GM23248 (cell line): Measurements from ENCODE around the gene MEIS2. TPM values are rescaled to one million over a fixed set of nuclear protein-coding genes. Genes with fewer than 3 reads are reported as not detected.
A peak's percentile ranks its signal among the peaks of the same experiment; 100 is the strongest.

Experiments used
- DNase-seq: peaks from one replicate; pipeline ENCODE4 v3.0.0-alpha.2; 2015
- H2AFZ ChIP-seq: fragments of 200-600 bp; sonication (generic); 2 replicates; pipeline ENCODE4 v1.6.1; 2016; ENCODE audit warnings: antibody characterized with exemption
- H3F3A ChIP-seq: fragments of 200-600 bp; sonication (generic); 2 replicates; pipeline ENCODE4 v1.6.1; 2016; ENCODE audit warnings: mild to moderate bottlenecking, antibody characterized with exemption, mixed run types; ENCODE audit not compliant: insufficient read depth
- H3K27ac ChIP-seq: fragments of 200-600 bp; sonication (generic); 2 replicates; pipeline ENCODE4 v1.5.1; 2016; ENCODE audit warnings: mild to moderate bottlenecking
- H3K27me3 ChIP-seq: fragments of 200-600 bp; sonication (generic); replicated peaks from 2 replicates; pipeline ENCODE4 v1.6.1; 2016; ENCODE audit warnings: mild to moderate bottlenecking; ENCODE audit not compliant: insufficient read depth
- H3K36me3 ChIP-seq: fragments of 200-600 bp; sonication (generic); 2 replicates; pipeline ENCODE4 v1.6.1; 2016; ENCODE audit warnings: low read depth, mild to moderate bottlenecking
- H3K4me1 ChIP-seq: fragments of 200-600 bp; sonication (generic); 2 replicates; pipeline ENCODE4 v1.6.1; 2016; ENCODE audit warnings: mild to moderate bottlenecking; ENCODE audit not compliant: insufficient read depth
- H3K4me2 ChIP-seq: fragments of 200-600 bp; sonication (generic); one replicate; pipeline ENCODE4 v1.6.1; 2016; ENCODE audit warnings: mild to moderate bottlenecking; ENCODE audit not compliant: unreplicated experiment
- H3K4me3 ChIP-seq: fragments of 200-600 bp; sonication (generic); 2 replicates; pipeline ENCODE4 v1.5.1; 2016; ENCODE audit warnings: mild to moderate bottlenecking
- H3K79me2 ChIP-seq: fragments of 200-600 bp; sonication (generic); 2 replicates; pipeline ENCODE4 v1.6.1; 2016; ENCODE audit warnings: mild to moderate bottlenecking; ENCODE audit not compliant: insufficient read depth
- H3K9ac ChIP-seq: fragments of 200-600 bp; sonication (generic); 2 replicates; pipeline ENCODE4 v1.6.1; 2016; ENCODE audit warnings: mild to moderate bottlenecking
- H3K9me2 ChIP-seq: fragments of 200-600 bp; sonication (generic); 2 replicates; pipeline ENCODE4 v1.6.1; 2016; ENCODE audit warnings: mixed run types, mild to moderate bottlenecking, moderate library complexity; ENCODE audit not compliant: insufficient read depth
- H3K9me3 ChIP-seq: fragments of 200-600 bp; sonication (generic); one replicate; pipeline ENCODE4 v1.6.1; 2017; ENCODE audit warnings: low read depth
- H4K20me1 ChIP-seq: fragments of 200-600 bp; sonication (generic); 2 replicates; pipeline ENCODE4 v1.6.0; 2016; ENCODE audit not compliant: insufficient read depth
- EZH2 ChIP-seq: fragments of 200-600 bp; sonication (generic); IDR thresholded peaks from 2 replicates; pipeline ENCODE4 v1.6.1; 2018; ENCODE audit warnings: antibody characterized with exemption, mild to moderate bottlenecking; ENCODE audit not compliant: insufficient read depth, poor library complexity, severe bottlenecking
- EZH2phosphoT487 ChIP-seq: fragments of 200-600 bp; sonication (generic); IDR thresholded peaks from 2 replicates; pipeline ENCODE4 v1.6.1; 2018; ENCODE audit warnings: antibody characterized with exemption, moderate library complexity, mild to moderate bottlenecking, low read depth; ENCODE audit not compliant: insufficient read depth
- WGBS, 2 experiments: methylation state at CpG; one replicate each; pipeline ENCODE4 v1.1.6; 2015 to 2017; ENCODE audit warnings: low lambda C conversion rate in 2 of 2, low coverage in 1 of 2; ENCODE audit errors: missing lambda C conversion rate in 2 of 2; 5-methylcytosine and 5-hydroxymethylcytosine counted together
- in situ Hi-C: fragments of 300-500 bp; cut with MboI; formaldehyde crosslinking; loops from 2 replicates; pipeline ENCODE4 v1.15.0; 2020
- polyA plus RNA-seq: library from polyadenylated mRNA; unstranded; fragments of >200 nt; fragmentation: Nextera tagmentation; extraction: Ambion mirVana; gene quantifications from 2 replicates; pipeline ENCODE4 v1.2.1, GENCODE V29; 2016
- total RNA-seq: library from RNA; depleted of rRNA; stranded (reverse); fragments of >200 nt; shearing (Covaris generic); gene quantifications from 2 replicates; pipeline ENCODE4 v1.2.3, GENCODE V29; 2014

MEIS2 gene
- total and polyA plus RNA-seq, 2 experiments from 2014 or later = 23.7 to 24.1 TPM

- Histone ChIP-seq H3K79me2 (peaks cover 20% of the 10 kb centered on the region), H3K4me1 (peaks cover 16% of the 10 kb centered on the region), H3K9me3 (no peaks in the 10 kb centered on the region), H3K4me3 (no peak overlapping the region), H3K9ac (no peak overlapping the region), H3K4me2 (no peak overlapping the region), H2AFZ (no peak overlapping the region), H3K27me3 (no peaks in the 10 kb centered on the region), H3K27ac (no peak overlapping the region), H3K9me2 (no peaks in the 10 kb centered on the region), H4K20me1 (0 out of 2 replicates have a peak, but pooled peaks cover 2% of the 10 kb centered on the region), H3F3A (peaks cover 30% of the 10 kb centered on the region), H3K36me3 (peaks cover 31% of the 10 kb centered on the region)
- in situ Hi-C loops = no loop called here
- DNase-seq = no peak
- TF ChIP-seq EZH2phosphoT487 (no peak), EZH2 (no peak)
- 93 to 96% methylated on average over 7 of the region's 7 CpGs for WGBS, 2 experiments
Measured at GRCh38 chr15:37034392-37034791, 66.0 kb downstream of the MEIS2 start.

- no peaks in the 10 kb centered on the region for H3K27me3 ChIP-seq
- H3K4me3 ChIP-seq = no peak overlapping the region
- in situ Hi-C loops = no loop called here
- DNase-seq = no peak
- 81% methylated on average over 4 of the region's 4 CpGs for WGBS, 2 experiments
- no peak overlapping the region for H2AFZ ChIP-seq
- H3K4me1 ChIP-seq = peaks cover 33% of the 10 kb centered on the region
- peaks cover 30% of the 10 kb centered on the region for H3K36me3 ChIP-seq
- no peak overlapping the region for H3K27ac ChIP-seq
- no peaks in the 10 kb centered on the region for H3K9me2 ChIP-seq
- no peaks in the 10 kb centered on the region for H3K9me3 ChIP-seq
- no peak overlapping the region for H3K9ac ChIP-seq
- no peak overlapping the region for H3K4me2 ChIP-seq
- peaks cover 31% of the 10 kb centered on the region for H3K79me2 ChIP-seq
- TF ChIP-seq EZH2 = no peak
- TF ChIP-seq EZH2phosphoT487 = no peak
- H3F3A ChIP-seq = peaks cover 44% of the 10 kb centered on the region
- H4K20me1 ChIP-seq = no peaks in the 10 kb centered on the region
Measured at GRCh38 chr15:37032091-37032775, 68.1 kb downstream of the MEIS2 start.

- no peaks in the 10 kb centered on the region for H3K9me3 ChIP-seq
- 37 to 43% methylated on average over 4 of the region's 4 CpGs for WGBS, 2 experiments
- peak; percentile 57 for DNase-seq
- no peak overlapping the region for H3K9ac ChIP-seq
- peaks cover 21% of the 10 kb centered on the region for H3K36me3 ChIP-seq
- H3K4me3 ChIP-seq = no peak overlapping the region
- H3K9me2 ChIP-seq = no peaks in the 10 kb centered on the region
- H3K27ac ChIP-seq = no peak overlapping the region
- H3K27me3 ChIP-seq = no peaks in the 10 kb centered on the region
- in situ Hi-C loops = no loop called here
- no peak overlapping the region for H2AFZ ChIP-seq
- TF ChIP-seq EZH2phosphoT487 (no peak), EZH2 (no peak)
- H3F3A ChIP-seq = peaks cover 35% of the 10 kb centered on the region
- H4K20me1 ChIP-seq = no peaks in the 10 kb centered on the region
- H3K4me2 ChIP-seq = peak overlapping the region; percentile 20
- H3K79me2 ChIP-seq = peaks cover 40% of the 10 kb centered on the region
- H3K4me1 ChIP-seq = peaks cover 33% of the 10 kb centered on the region
Measured at GRCh38 chr15:37031198-37031597, 69.2 kb downstream of the MEIS2 start.

- peaks cover 28% of the 10 kb centered on the region for H3F3A ChIP-seq
- H3K4me2 ChIP-seq = peak overlapping the region; percentile 50
- WGBS, 2 experiments = 2 to 11% methylated on average over 4 of the region's 4 CpGs
- no peak overlapping the region for H3K9ac ChIP-seq
- peaks cover 26% of the 10 kb centered on the region for H3K36me3 ChIP-seq
- H3K27me3 ChIP-seq = no peaks in the 10 kb centered on the region
- H4K20me1 ChIP-seq = no peaks in the 10 kb centered on the region
- no peaks in the 10 kb centered on the region for H3K9me3 ChIP-seq
- H3K9me2 ChIP-seq = no peaks in the 10 kb centered on the region
- H3K4me1 ChIP-seq = peaks cover 23% of the 10 kb centered on the region
- peaks cover 63% of the 10 kb centered on the region for H3K79me2 ChIP-seq
- H3K4me3 ChIP-seq = peak overlapping the region; percentile 1; the same call in 1 of the 2 replicates
- peak overlapping the region; percentile 51 for H3K27ac ChIP-seq
- peak; percentile 75 for DNase-seq
- TF ChIP-seq EZH2 (no peak), EZH2phosphoT487 (no peak)
- in situ Hi-C loops = no loop called here
- H2AFZ ChIP-seq = no peak overlapping the region
Measured at GRCh38 chr15:37028625-37029296, 71.6 kb downstream of the MEIS2 start.
